Measurements from ENCODE around the gene MARF1.

GRCh38 chr16:15642557-15643047 lies 352 bp downstream of the MARF1 start:
- TF ChIP-seq CTCF (IDR thresholded peaks at IDR 0.05 in 2 of 3, conservative IDR thresholded peaks at IDR 0.05 in 1 of 3; ENCODE audit: borderline replicate concordance in 1 of 3, insufficient read depth in 1 of 3, low read depth in 2 of 3, low read length in 2 of 3): peak in 2 of 3 experiments; percentile 40 to 44; a peak in 4 of 6 replicates
- no peak for TF ChIP-seq JUND (IDR thresholded peaks at IDR 0.05)
- TF ChIP-seq, protein P1, sequence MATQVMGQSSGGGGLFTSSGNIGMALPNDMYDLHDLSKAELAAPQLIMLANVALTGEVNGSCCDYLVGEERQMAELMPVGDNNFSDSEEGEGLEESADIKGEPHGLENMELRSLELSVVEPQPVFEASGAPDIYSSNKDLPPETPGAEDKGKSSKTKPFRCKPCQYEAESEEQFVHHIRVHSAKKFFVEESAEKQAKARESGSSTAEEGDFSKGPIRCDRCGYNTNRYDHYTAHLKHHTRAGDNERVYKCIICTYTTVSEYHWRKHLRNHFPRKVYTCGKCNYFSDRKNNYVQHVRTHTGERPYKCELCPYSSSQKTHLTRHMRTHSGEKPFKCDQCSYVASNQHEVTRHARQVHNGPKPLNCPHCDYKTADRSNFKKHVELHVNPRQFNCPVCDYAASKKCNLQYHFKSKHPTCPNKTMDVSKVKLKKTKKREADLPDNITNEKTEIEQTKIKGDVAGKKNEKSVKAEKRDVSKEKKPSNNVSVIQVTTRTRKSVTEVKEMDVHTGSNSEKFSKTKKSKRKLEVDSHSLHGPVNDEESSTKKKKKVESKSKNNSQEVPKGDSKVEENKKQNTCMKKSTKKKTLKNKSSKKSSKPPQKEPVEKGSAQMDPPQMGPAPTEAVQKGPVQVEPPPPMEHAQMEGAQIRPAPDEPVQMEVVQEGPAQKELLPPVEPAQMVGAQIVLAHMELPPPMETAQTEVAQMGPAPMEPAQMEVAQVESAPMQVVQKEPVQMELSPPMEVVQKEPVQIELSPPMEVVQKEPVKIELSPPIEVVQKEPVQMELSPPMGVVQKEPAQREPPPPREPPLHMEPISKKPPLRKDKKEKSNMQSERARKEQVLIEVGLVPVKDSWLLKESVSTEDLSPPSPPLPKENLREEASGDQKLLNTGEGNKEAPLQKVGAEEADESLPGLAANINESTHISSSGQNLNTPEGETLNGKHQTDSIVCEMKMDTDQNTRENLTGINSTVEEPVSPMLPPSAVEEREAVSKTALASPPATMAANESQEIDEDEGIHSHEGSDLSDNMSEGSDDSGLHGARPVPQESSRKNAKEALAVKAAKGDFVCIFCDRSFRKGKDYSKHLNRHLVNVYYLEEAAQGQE (IDR thresholded peaks at IDR 0.05; ENCODE audit: low read depth): no peak
- TF ChIP-seq ELF1 (IDR thresholded peaks at IDR 0.05; ENCODE audit: borderline replicate concordance, low read depth): no peak
- TF ChIP-seq RAD21 (IDR thresholded peaks at IDR 0.05; ENCODE audit: low read depth): 0 out of 2 replicates have a peak, but pooled peaks have one; percentile 35
- no peak for TF ChIP-seq EZH2 (IDR thresholded peaks at IDR 0.05)
- no peak for TF ChIP-seq ZNF274 (IDR thresholded peaks at IDR 0.05; ENCODE audit: low read depth, low read length)
- TF ChIP-seq POLR2A (IDR thresholded peaks at IDR 0.05; ENCODE audit: borderline replicate concordance, extremely low read depth, insufficient read depth, insufficient read length): no peak

Data from HCT116 (cell line).